ENCODE measurements around the gene USP5. TPM values are rescaled to one million over a fixed set of nuclear protein-coding genes. Genes with fewer than 3 reads are reported as not detected.

Gene USP5
- total and polyA plus RNA-seq, 7 donors = 25.4 to 51.5 (median 41.1) TPM

GRCh38 chr12:6915789-6916285 is 63.9 kb downstream of the USP5 start:
- Histone ChIP-seq H3K27ac (peak overlapping the region; percentile 83 to 92 (median 90)), H3K4me3 (no peak overlapping the region)
- 68 to 85% methylated on average over 14 of the region's 14 CpGs for WGBS, 2 donors

More at GRCh38 chr12:6915789-6916285, 63.9 kb downstream of the USP5 start:
- intact Hi-C loops (cut with DNase I) = no loop called here
- H3K9me3 ChIP-seq = no peaks in the 10 kb centered on the region
- peaks cover 0 to 33% (median 4%) of the 10 kb centered on the region in 4 donors for H3K36me3 ChIP-seq
- peaks cover 0 to 25% (median 22%) of the 10 kb centered on the region in 4 donors for H3K4me1 ChIP-seq
- TF ChIP-seq POLR2AphosphoS5 (IDR thresholded peaks at IDR 0.05) (no peak), CTCF (IDR thresholded peaks at IDR 0.05) (no peak)
- no peaks in the 10 kb centered on the region for H3K27me3 ChIP-seq
- no peak for DNase-seq

Other genes with a start within 250 kb of the USP5 start
- 100 to 1,000 TPM; 204 to 254 (median 217) TPM for gene CHD4, start 244.8 kb upstream of the USP5 start, total RNA-seq
- gene CHD4, start 244.8 kb upstream of the USP5 start, polyA plus RNA-seq = 100 to 1,000 TPM in 1 of 3 donors, 10 to 100 TPM in 2; 49.2 to 113 (median 53.6) TPM
- gene LPAR5, start 216.2 kb upstream of the USP5 start, total RNA-seq = 1 to 10 TPM in 2 of 4 donors, under 1 TPM in 2; 0.27 to 1.5 (median 0.67) TPM
- 10 to 100 TPM in 1 of 3 donors, 1 to 10 TPM in 2; 4.2 to 16.5 (median 6.0) TPM for gene LPAR5, start 216.2 kb upstream of the USP5 start, polyA plus RNA-seq
- 1 to 10 TPM; 1.2 to 3.9 (median 1.6) TPM for gene ACRBP, start 204.7 kb upstream of the USP5 start, total RNA-seq
- gene ACRBP, start 204.7 kb upstream of the USP5 start, polyA plus RNA-seq = 1 to 10 TPM in 2 of 3 donors, not detected in 1; 2.3 to 3.1 TPM
- 10 to 100 TPM; 52.8 to 85.9 (median 63.4) TPM for gene ING4, start 189.0 kb upstream of the USP5 start, total RNA-seq
- 10 to 100 TPM; 37.8 to 59.5 (median 42.5) TPM for gene ING4, start 189.0 kb upstream of the USP5 start, polyA plus RNA-seq
- gene ZNF384, start 162.8 kb upstream of the USP5 start, total RNA-seq = 10 to 100 TPM; 24.0 to 32.6 (median 28.7) TPM
- gene ZNF384, start 162.8 kb upstream of the USP5 start, polyA plus RNA-seq = 10 to 100 TPM; 22.7 to 40.3 (median 30.0) TPM
- under 1 TPM; 0.27 to 0.55 (median 0.43) TPM for gene PIANP, start 151.3 kb upstream of the USP5 start, total RNA-seq
- gene PIANP, start 151.3 kb upstream of the USP5 start, polyA plus RNA-seq = 1 to 10 TPM in 2 of 3 donors, under 1 TPM in 1; 0.46 to 2.0 (median 1.2) TPM
- 10 to 100 TPM; 51.3 to 69.3 (median 60.1) TPM for gene COPS7A, start 128.1 kb upstream of the USP5 start, total RNA-seq
- gene COPS7A, start 128.1 kb upstream of the USP5 start, polyA plus RNA-seq = 10 to 100 TPM; 48.6 to 52.5 (median 52.3) TPM
- gene MLF2, start 99.0 kb upstream of the USP5 start, total RNA-seq = 100 to 1,000 TPM; 148 to 163 (median 159) TPM
- gene MLF2, start 99.0 kb upstream of the USP5 start, polyA plus RNA-seq = 100 to 1,000 TPM; 157 to 220 (median 178) TPM
- 100 to 1,000 TPM; 196 to 392 (median 255) TPM for gene PTMS, start 85.8 kb upstream of the USP5 start, total RNA-seq
- 100 to 1,000 TPM in 2 of 3 donors, 10 to 100 TPM in 1; 93.2 to 198 (median 174) TPM for gene PTMS, start 85.8 kb upstream of the USP5 start, polyA plus RNA-seq
- 1 to 10 TPM; 1.4 to 6.9 (median 3.0) TPM for gene LAG3, start 79.6 kb upstream of the USP5 start, total RNA-seq
- gene LAG3, start 79.6 kb upstream of the USP5 start, polyA plus RNA-seq = 1 to 10 TPM in 2 of 3 donors, under 1 TPM in 1; 0.60 to 4.2 (median 1.4) TPM
- gene CD4, start 62.6 kb upstream of the USP5 start, total RNA-seq = 10 to 100 TPM in 3 of 4 donors, 1 to 10 TPM in 1; 2.5 to 12.8 (median 11.5) TPM
- 10 to 100 TPM in 2 of 3 donors, 1 to 10 TPM in 1; 4.8 to 29.7 (median 26.6) TPM for gene CD4, start 62.6 kb upstream of the USP5 start, polyA plus RNA-seq
- gene GPR162, start 30.3 kb upstream of the USP5 start, total RNA-seq = 10 to 100 TPM in 2 of 4 donors, 1 to 10 TPM in 2; 6.4 to 16.1 (median 10.2) TPM
- gene GPR162, start 30.3 kb upstream of the USP5 start, polyA plus RNA-seq = 1 to 10 TPM; 1.2 to 7.6 (median 1.8) TPM
- 10 to 100 TPM; 16.4 to 69.8 (median 20.5) TPM for gene P3H3, start 23.7 kb upstream of the USP5 start, total RNA-seq
- 1 to 10 TPM in 2 of 3 donors, under 1 TPM in 1; 0.60 to 6.0 (median 1.2) TPM for gene P3H3, start 23.7 kb upstream of the USP5 start, polyA plus RNA-seq
- 1 to 10 TPM in 3 of 4 donors, under 1 TPM in 1; 0.36 to 8.9 (median 2.2) TPM for gene GNB3, start 11.2 kb upstream of the USP5 start, total RNA-seq
- gene GNB3, start 11.2 kb upstream of the USP5 start, polyA plus RNA-seq = 1 to 10 TPM in 2 of 3 donors, under 1 TPM in 1; 0.46 to 1.2 (median 1.1) TPM
- gene CDCA3, start 864 bp upstream of the USP5 start, total RNA-seq = 1 to 10 TPM in 1 of 4 donors, under 1 TPM in 3; 0.33 to 2.8 (median 0.45) TPM
- 10 to 100 TPM in 1 of 3 donors, 1 to 10 TPM in 2; 4.8 to 31.2 (median 8.6) TPM for gene CDCA3, start 864 bp upstream of the USP5 start, polyA plus RNA-seq
- gene TPI1, start 15.4 kb downstream of the USP5 start, total RNA-seq = 100 to 1,000 TPM; 194 to 345 (median 299) TPM
- 100 to 1,000 TPM; 808 to 994 (median 968) TPM for gene TPI1, start 15.4 kb downstream of the USP5 start, polyA plus RNA-seq
- 10 to 100 TPM in 1 of 4 donors, 1 to 10 TPM in 3; 4.6 to 10.5 (median 8.2) TPM for gene SPSB2, start 21.2 kb downstream of the USP5 start, total RNA-seq
- gene SPSB2, start 21.2 kb downstream of the USP5 start, polyA plus RNA-seq = 10 to 100 TPM; 13.4 to 17.4 (median 13.5) TPM
- 10 to 100 TPM; 12.2 to 21.0 (median 13.5) TPM for gene LRRC23, start 52.7 kb downstream of the USP5 start, total RNA-seq
- gene LRRC23, start 52.7 kb downstream of the USP5 start, polyA plus RNA-seq = 10 to 100 TPM in 1 of 3 donors, 1 to 10 TPM in 2; 5.3 to 11.4 (median 5.5) TPM
- gene ENO2, start 62.4 kb downstream of the USP5 start, total RNA-seq = 10 to 100 TPM; 26.3 to 37.5 (median 35.0) TPM
- 10 to 100 TPM in 1 of 3 donors, 1 to 10 TPM in 2; 1.8 to 15.6 (median 3.0) TPM for gene ENO2, start 62.4 kb downstream of the USP5 start, polyA plus RNA-seq
- gene ATN1, start 75.8 kb downstream of the USP5 start, total RNA-seq = 100 to 1,000 TPM in 1 of 4 donors, 10 to 100 TPM in 3; 46.4 to 138 (median 60.3) TPM
- 10 to 100 TPM; 30.1 to 78.8 (median 33.0) TPM for gene ATN1, start 75.8 kb downstream of the USP5 start, polyA plus RNA-seq
- gene RNU7-1, start 91.7 kb downstream of the USP5 start, total RNA-seq = not detected
- gene RNU7-1, start 91.7 kb downstream of the USP5 start, polyA plus RNA-seq = not detected
- gene C12orf57, start 91.9 kb downstream of the USP5 start, total RNA-seq = 100 to 1,000 TPM; 465 to 697 (median 652) TPM
- gene C12orf57, start 91.9 kb downstream of the USP5 start, polyA plus RNA-seq = 100 to 1,000 TPM; 305 to 810 (median 418) TPM
- gene PTPN6, start 99.2 kb downstream of the USP5 start, total RNA-seq = 10 to 100 TPM in 3 of 4 donors, 1 to 10 TPM in 1; 5.3 to 13.6 (median 11.8) TPM
- gene PTPN6, start 99.2 kb downstream of the USP5 start, polyA plus RNA-seq = 10 to 100 TPM; 42.1 to 92.4 (median 67.3) TPM
- gene PHB2, start 118.5 kb downstream of the USP5 start, total RNA-seq = 100 to 1,000 TPM; 211 to 327 (median 285) TPM
- 100 to 1,000 TPM; 180 to 283 (median 184) TPM for gene PHB2, start 118.5 kb downstream of the USP5 start, polyA plus RNA-seq
- gene EMG1, start 118.8 kb downstream of the USP5 start, total RNA-seq = 10 to 100 TPM; 18.8 to 32.3 (median 22.7) TPM
- gene EMG1, start 118.8 kb downstream of the USP5 start, polyA plus RNA-seq = 10 to 100 TPM; 19.2 to 33.0 (median 21.3) TPM
- gene LPCAT3, start 166.3 kb downstream of the USP5 start, total RNA-seq = 10 to 100 TPM; 18.6 to 27.0 (median 25.4) TPM
- gene LPCAT3, start 166.3 kb downstream of the USP5 start, polyA plus RNA-seq = 10 to 100 TPM in 2 of 3 donors, 1 to 10 TPM in 1; 7.8 to 47.9 (median 16.9) TPM
- gene C1S, start 208.6 kb downstream of the USP5 start, total RNA-seq = 100 to 1,000 TPM; 420 to 622 (median 463) TPM
- 100 to 1,000 TPM in 1 of 3 donors, 10 to 100 TPM in 2; 15.5 to 244 (median 52.9) TPM for gene C1S, start 208.6 kb downstream of the USP5 start, polyA plus RNA-seq
- gene C1R, start 240.3 kb downstream of the USP5 start, total RNA-seq = 100 to 1,000 TPM; 328 to 493 (median 467) TPM
- gene C1R, start 240.3 kb downstream of the USP5 start, polyA plus RNA-seq = 100 to 1,000 TPM in 1 of 3 donors, 10 to 100 TPM in 2; 23.8 to 257 (median 54.1) TPM